ENCODE measurements around the gene OPCML. TPM values are rescaled to one million over a fixed set of nuclear protein-coding genes. Genes with fewer than 3 reads are reported as not detected.

Gene OPCML
- total RNA-seq, 1 donor from 2014 or later = not detected

- ChIA-PET CTCF (no interaction called here), POLR2A (no interaction called here)
- H3K9me3 Mint-ChIP-seq = no peaks in the 10 kb centered on the region
- H3K27me3 Mint-ChIP-seq = peaks cover 3% of the 10 kb centered on the region
- H3K4me1 Mint-ChIP-seq = no peaks in the 10 kb centered on the region
- no peak for ATAC-seq (ENCODE audit: low read depth)
- H3K4me3 Mint-ChIP-seq = no peak overlapping the region
- intact Hi-C loops (cut with micrococcal nuclease) = no loop called here
- TF ChIP-seq, protein P1, sequence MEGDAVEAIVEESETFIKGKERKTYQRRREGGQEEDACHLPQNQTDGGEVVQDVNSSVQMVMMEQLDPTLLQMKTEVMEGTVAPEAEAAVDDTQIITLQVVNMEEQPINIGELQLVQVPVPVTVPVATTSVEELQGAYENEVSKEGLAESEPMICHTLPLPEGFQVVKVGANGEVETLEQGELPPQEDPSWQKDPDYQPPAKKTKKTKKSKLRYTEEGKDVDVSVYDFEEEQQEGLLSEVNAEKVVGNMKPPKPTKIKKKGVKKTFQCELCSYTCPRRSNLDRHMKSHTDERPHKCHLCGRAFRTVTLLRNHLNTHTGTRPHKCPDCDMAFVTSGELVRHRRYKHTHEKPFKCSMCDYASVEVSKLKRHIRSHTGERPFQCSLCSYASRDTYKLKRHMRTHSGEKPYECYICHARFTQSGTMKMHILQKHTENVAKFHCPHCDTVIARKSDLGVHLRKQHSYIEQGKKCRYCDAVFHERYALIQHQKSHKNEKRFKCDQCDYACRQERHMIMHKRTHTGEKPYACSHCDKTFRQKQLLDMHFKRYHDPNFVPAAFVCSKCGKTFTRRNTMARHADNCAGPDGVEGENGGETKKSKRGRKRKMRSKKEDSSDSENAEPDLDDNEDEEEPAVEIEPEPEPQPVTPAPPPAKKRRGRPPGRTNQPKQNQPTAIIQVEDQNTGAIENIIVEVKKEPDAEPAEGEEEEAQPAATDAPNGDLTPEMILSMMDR (IDR thresholded peaks at IDR 0.05) = no peak
- no peak for DNase-seq
- no peaks in the 10 kb centered on the region for H3K36me3 Mint-ChIP-seq (ENCODE audit: low read depth)
- no peak overlapping the region for H3K27ac Mint-ChIP-seq
Measured at GRCh38 chr11:133168016-133168415, 364.3 kb downstream of the OPCML start.

GRCh38 chr11:133166662-133167061 is 365.6 kb downstream of the OPCML start:
- CTCF ChIA-PET = no interaction called here

GRCh38 chr11:133164986-133165385 is 367.3 kb downstream of the OPCML start:
- DNase-seq (no peak), ATAC-seq (ENCODE audit: low read depth) (no peak)
- intact Hi-C loops (cut with micrococcal nuclease) = no loop called here
- Mint-ChIP-seq H3K9me3 (no peaks in the 10 kb centered on the region), H3K27ac (no peak overlapping the region), H3K27me3 (peaks cover 3% of the 10 kb centered on the region), H3K4me3 (no peak overlapping the region), H3K4me1 (no peaks in the 10 kb centered on the region), H3K36me3 (ENCODE audit: low read depth) (no peaks in the 10 kb centered on the region)
- POLR2A ChIA-PET = no interaction called here
- TF ChIP-seq, protein P1 (IDR thresholded peaks at IDR 0.05) = no peak
- CTCF ChIA-PET = no interaction called here

More at GRCh38 chr11:133166662-133167061, 365.6 kb downstream of the OPCML start:
- no peaks in the 10 kb centered on the region for H3K4me1 Mint-ChIP-seq
- no peaks in the 10 kb centered on the region for H3K9me3 Mint-ChIP-seq
- H3K27me3 Mint-ChIP-seq = peaks cover 3% of the 10 kb centered on the region
- ATAC-seq (ENCODE audit: low read depth) (no peak), DNase-seq (no peak)
- intact Hi-C loops (cut with micrococcal nuclease) = no loop called here
- H3K27ac Mint-ChIP-seq = no peak overlapping the region
- H3K4me3 Mint-ChIP-seq = no peak overlapping the region
- POLR2A ChIA-PET = no interaction called here
- TF ChIP-seq, protein P1 (IDR thresholded peaks at IDR 0.05) = no peak
- no peaks in the 10 kb centered on the region for H3K36me3 Mint-ChIP-seq (ENCODE audit: low read depth)

GRCh38 chr11:133163463-133164419 is 368.6 kb downstream of the OPCML start:
- H3K27ac Mint-ChIP-seq = no peak overlapping the region
- TF ChIP-seq, protein P1 (IDR thresholded peaks at IDR 0.05) = no peak
- no peaks in the 10 kb centered on the region for H3K4me1 Mint-ChIP-seq
- no peak for ATAC-seq (ENCODE audit: low read depth)
- no peak overlapping the region for H3K4me3 Mint-ChIP-seq
- no peaks in the 10 kb centered on the region for H3K9me3 Mint-ChIP-seq
- no peak for DNase-seq
- H3K27me3 Mint-ChIP-seq = peaks cover 3% of the 10 kb centered on the region
- ChIA-PET POLR2A (no interaction called here), CTCF (no interaction called here)
- intact Hi-C loops (cut with micrococcal nuclease) = no loop called here
- H3K36me3 Mint-ChIP-seq (ENCODE audit: low read depth) = no peaks in the 10 kb centered on the region

- TF ChIP-seq, protein P1 (IDR thresholded peaks at IDR 0.05) = no peak
- H3K9me3 Mint-ChIP-seq = no peaks in the 10 kb centered on the region
- ATAC-seq (ENCODE audit: low read depth) (no peak), DNase-seq (no peak)
- intact Hi-C loops (cut with micrococcal nuclease) = no loop called here
- ChIA-PET POLR2A (no interaction called here), CTCF (no interaction called here)
- no peak overlapping the region for H3K27ac Mint-ChIP-seq
- H3K36me3 Mint-ChIP-seq (ENCODE audit: low read depth) = no peaks in the 10 kb centered on the region
- no peak overlapping the region for H3K4me3 Mint-ChIP-seq
- H3K27me3 Mint-ChIP-seq = peaks cover 3% of the 10 kb centered on the region
- H3K4me1 Mint-ChIP-seq = no peaks in the 10 kb centered on the region
Measured at GRCh38 chr11:133162227-133162626, 370.1 kb downstream of the OPCML start.

Measured in activated B cell treated with CpG ODN at 0.5 μM for 24 hours (primary cell).